NCI-H345 treated with DMSO at 0.1 percent for 48 hours (cell line): ENCODE data around the gene OR4N2.
"Not testable (repeated sequence)": the region's sequence is repeated elsewhere in the genome, so short reads cannot be mapped to it uniquely, and the experiment has no call there.

ENCODE experiments used
- DNase-seq: peaks from one replicate; lab custom pipeline; 2025; ENCODE audit not compliant: unreplicated experiment; lab: John Stamatoyannopoulos, UW

The OR4N2 gene

DNA sequence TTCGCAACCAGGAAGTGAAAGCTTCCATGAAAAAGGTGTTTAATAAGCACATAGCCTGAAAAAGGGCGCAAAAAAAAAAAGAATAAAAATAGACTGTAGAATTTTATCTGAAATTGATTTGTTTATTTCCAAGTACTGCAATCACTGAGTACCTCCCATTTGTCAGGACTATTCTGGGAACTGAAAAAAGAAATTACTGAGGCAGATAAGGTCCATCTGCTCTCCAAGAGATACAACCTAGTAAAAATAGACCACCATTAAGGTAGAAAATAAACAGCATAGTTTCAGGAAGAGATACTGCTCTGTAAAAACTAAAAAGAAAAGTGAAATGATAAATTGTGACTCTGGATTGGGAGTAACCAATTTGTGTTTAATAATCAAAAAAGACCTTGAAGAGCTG, 24.7 kb downstream of the OR4N2 start:
- DNase-seq, result no peak

DNA sequence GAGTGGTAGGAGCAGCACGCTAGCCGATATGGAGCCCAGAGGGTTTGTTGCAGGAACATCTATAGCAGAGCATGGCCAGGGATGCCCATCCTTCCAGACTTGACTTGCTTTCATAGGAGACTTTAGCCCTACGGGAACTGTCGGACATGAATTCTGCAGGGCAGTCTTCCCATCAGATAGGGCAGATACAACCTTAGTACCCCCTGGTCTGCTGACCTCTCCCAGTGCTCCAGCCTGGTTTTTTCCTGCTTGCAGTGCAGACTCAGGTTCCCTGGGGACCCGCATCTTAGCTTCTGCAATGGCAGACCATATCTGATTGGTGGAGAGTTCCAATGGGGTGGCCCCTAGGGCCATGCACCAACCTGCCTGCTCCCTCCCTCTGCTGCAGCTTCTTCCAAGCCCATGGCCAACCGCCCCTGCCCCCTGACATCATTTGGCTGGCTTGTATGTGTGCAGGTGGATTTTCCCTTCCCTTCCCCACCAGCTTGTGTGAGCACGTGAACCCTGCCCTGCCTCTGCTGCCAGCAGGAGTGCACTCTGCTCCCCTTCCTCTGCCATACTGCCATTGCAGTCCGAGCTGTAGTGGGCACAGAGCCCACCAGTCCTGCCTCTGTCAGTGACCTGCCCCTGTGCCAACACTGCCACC, 30.8 kb downstream of the OR4N2 start:
- DNase-seq, result not testable (repeated sequence)

GRCh38 chr14:19838433-19838832, 34.9 kb downstream of the OR4N2 start:
- DNase-seq, result no peak

GRCh38 chr14:19851365-19851764, 47.8 kb downstream of the OR4N2 start:
- DNase-seq, result no peak

- not testable (repeated sequence) for DNase-seq
These were observed 62.6 kb downstream of the OR4N2 start for GRCh38 chr14:19866061-19866669.

GRCh38 chr14:19873178-19873577, 69.6 kb downstream of the OR4N2 start:
- DNase-seq, result no peak

DNA sequence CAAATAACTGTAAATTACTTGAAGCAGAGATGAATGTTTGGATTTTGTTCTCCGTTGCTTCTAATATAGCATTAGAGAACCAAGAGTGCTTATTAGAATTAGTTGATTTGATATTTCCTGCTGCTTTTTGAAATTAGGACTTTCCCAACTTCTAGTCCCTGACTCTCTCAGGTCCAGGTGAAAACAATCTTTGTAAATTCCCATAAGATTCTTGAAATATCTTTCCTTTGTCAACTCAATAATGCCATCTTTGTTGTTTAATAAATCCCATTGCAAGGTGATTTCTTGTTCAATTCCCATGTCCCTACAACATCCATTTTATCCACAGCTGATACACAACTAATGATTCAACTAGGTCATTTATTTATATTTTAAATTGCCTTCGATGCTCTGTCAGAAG, 71.3 kb downstream of the OR4N2 start, which contains the start of gene OR4K2:
Gene OR4K2, plus strand, starts transcription at position 301 of the 400 bp plus-strand sequence. CDS start 1,126 bp downstream, outside the sequence.
- no peak for DNase-seq

DNA sequence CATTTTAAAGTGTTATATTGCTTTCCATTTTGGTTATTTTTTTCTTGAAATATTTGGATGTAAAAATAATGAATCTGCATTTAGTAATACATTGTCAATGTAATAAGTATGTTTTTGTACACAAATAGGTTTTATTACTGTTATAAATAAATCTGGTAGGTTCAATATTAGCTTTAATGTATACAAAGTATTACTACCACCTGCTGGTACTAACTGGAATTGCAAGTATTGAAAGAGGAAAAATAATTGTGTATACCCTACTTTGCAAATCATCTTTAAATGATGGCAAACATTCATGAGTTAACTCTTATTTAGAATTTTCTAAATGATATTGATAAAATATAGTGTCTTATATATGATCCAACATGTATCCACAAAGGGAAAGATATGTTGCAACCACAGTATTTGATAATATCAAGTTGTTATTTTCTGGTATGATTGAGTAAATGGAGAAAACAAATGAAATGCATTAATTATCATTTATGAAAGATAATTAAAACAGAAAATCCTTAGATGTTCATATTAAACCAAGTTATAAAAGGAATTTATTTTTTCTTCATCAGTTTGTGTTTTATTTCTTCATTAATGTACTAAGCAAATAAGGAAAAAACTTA, 74.6 kb downstream of the OR4N2 start:
- no peak for DNase-seq
